GDM1 (cell line): ENCODE data around the gene CPNE9.

ENCODE experiments used
- DNase-seq: peaks from one replicate; lab custom pipeline; 2025; lab: John Stamatoyannopoulos, UW

The CPNE9 gene

GRCh38 chr3:9703736-9704346 is at the start of gene CPNE9:
Gene CPNE9, plus strand, starts transcription at chr3:9703833. Its CDS starts 164 bp downstream, at chr3:9703997.
- no peak for DNase-seq

- no peak for DNase-seq
Observed at GRCh38 chr3:9659849-9660248, 43.8 kb upstream of the CPNE9 start.

- DNase-seq: no peak
Observed at GRCh38 chr3:9660972-9661371, 42.7 kb upstream of the CPNE9 start.

GRCh38 chr3:9664119-9664751 is 39.4 kb upstream of the CPNE9 start:
- no peak for DNase-seq

- DNase-seq: no peak
Observed at GRCh38 chr3:9666704-9667445, 36.8 kb upstream of the CPNE9 start.

- no peak for DNase-seq
Observed at GRCh38 chr3:9669277-9669676, 34.4 kb upstream of the CPNE9 start.

- no peak for DNase-seq
Observed at GRCh38 chr3:9669720-9670432, 33.8 kb upstream of the CPNE9 start.

GRCh38 chr3:9673082-9673481 is 30.6 kb upstream of the CPNE9 start:
- no peak for DNase-seq

- no peak for DNase-seq
Observed at GRCh38 chr3:9673752-9674151, 29.9 kb upstream of the CPNE9 start.

- DNase-seq: no peak
Observed at GRCh38 chr3:9675736-9676290, 27.8 kb upstream of the CPNE9 start.

GRCh38 chr3:9676785-9677184 is 26.8 kb upstream of the CPNE9 start:
- no peak for DNase-seq

GRCh38 chr3:9678493-9678892 is 25.1 kb upstream of the CPNE9 start:
- DNase-seq: no peak

- no peak for DNase-seq
Observed at GRCh38 chr3:9679476-9680080, 24.1 kb upstream of the CPNE9 start.

- DNase-seq: no peak
Observed at GRCh38 chr3:9681011-9681722, 22.5 kb upstream of the CPNE9 start.

- no peak for DNase-seq
Observed at GRCh38 chr3:9681723-9682081, 21.9 kb upstream of the CPNE9 start.

GRCh38 chr3:9682096-9682495 is 21.5 kb upstream of the CPNE9 start:
- DNase-seq: no peak

- DNase-seq: no peak
Observed at GRCh38 chr3:9683426-9683825, 20.2 kb upstream of the CPNE9 start.

GRCh38 chr3:9685216-9686049 is 18.2 kb upstream of the CPNE9 start:
- DNase-seq: no peak

- DNase-seq: no peak
Observed at GRCh38 chr3:9686050-9686550, 17.5 kb upstream of the CPNE9 start.

GRCh38 chr3:9686703-9687102 is 16.9 kb upstream of the CPNE9 start:
- no peak for DNase-seq
